Measurements from ENCODE around the gene UBP1. TPM values are rescaled to one million over a fixed set of nuclear protein-coding genes. Genes with fewer than 3 reads are reported as not detected.
"Not testable (repeated sequence)": the region's sequence is repeated elsewhere in the genome, so short reads cannot be mapped to it uniquely, and the experiment has no call there.

The UBP1 gene
- total RNA-seq, 1 donor from 2014 or later: 34.4 TPM

DNA sequence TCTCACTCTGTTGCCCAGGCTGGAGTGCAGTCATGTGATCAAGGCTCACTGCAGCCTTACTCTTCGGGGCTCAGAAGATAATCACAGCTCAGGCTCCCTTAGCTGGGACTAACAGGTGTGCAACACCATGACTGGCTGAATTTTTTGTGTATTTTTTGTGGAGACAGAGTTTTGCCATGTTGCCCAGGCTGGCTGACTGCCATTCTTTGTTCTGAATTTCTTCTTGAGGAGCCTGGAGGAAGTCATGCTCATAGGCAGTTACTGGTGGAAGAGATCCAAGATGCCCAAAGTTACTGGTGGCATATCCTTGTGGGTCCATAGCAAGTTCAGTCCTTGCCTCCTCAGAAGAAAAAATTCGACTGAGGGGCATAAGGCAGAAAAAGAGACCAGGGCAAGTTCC lies 16.6 kb upstream of the UBP1 start:
- Histone ChIP-seq H3K9ac (ENCODE audit: low read depth in 1 of 3, low read length in 3 of 3) (no peak overlapping the region), H3K4me1 (ENCODE audit: control insufficient read depth in 3 of 3, insufficient read depth in 3 of 3, low read length in 3 of 3) (no peaks in the 10 kb centered on the region), H3K27ac (ENCODE audit: low read depth, low read length) (no peak overlapping the region), H3K36me3 (ENCODE audit: control insufficient read depth in 3 of 3, insufficient read depth in 3 of 3, low read length in 3 of 3) (no peaks in the 10 kb centered on the region), H3K27me3 (ENCODE audit: control insufficient read depth in 3 of 3, insufficient read depth in 3 of 3, low read length in 3 of 3) (no peaks in the 10 kb centered on the region), H3K9me3 (ENCODE audit: control insufficient read depth in 3 of 3, low read length in 3 of 3) (peaks cover 6 to 8% (median 6%) of the 10 kb centered on the region in 3 donors), H3K4me3 (ENCODE audit: low read length in 3 of 3) (no peak overlapping the region)

DNA sequence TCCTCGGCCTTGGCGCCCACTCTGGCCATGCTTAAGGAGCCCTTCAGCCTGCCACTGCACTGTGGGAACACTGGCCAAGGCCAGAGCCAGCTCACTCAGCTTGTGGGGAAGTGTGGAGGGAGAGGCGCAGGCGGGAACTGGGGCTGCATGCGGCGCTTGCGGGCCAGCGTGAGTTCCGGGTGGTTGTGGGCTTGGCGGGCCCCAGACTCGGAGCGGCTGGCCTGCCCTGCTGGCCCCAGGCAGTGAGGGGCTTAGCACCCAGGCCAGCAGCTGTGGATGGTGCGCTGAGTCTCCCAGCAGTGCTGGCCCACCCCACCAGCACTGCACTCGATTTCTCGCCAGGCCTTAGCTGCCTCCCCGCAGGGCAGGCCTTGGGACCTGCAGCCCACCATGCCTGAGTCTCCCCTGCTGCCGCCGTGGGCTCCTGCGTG lies 13.1 kb upstream of the UBP1 start:
- H3K27ac ChIP-seq (ENCODE audit: low read depth, low read length): no peak overlapping the region
- peaks cover 0 to 6% (median 4%) of the 10 kb centered on the region in 3 donors for H3K9me3 ChIP-seq (ENCODE audit: control insufficient read depth in 3 of 3, low read length in 3 of 3)
- H3K27me3 ChIP-seq (ENCODE audit: control insufficient read depth in 3 of 3, insufficient read depth in 3 of 3, low read length in 3 of 3): no peaks in the 10 kb centered on the region
- no peaks in the 10 kb centered on the region for H3K36me3 ChIP-seq (ENCODE audit: control insufficient read depth in 3 of 3, insufficient read depth in 3 of 3, low read length in 3 of 3)
- no peak overlapping the region for H3K4me3 ChIP-seq (ENCODE audit: low read length in 3 of 3)
- H3K9ac ChIP-seq (ENCODE audit: low read depth in 1 of 3, low read length in 3 of 3): no peak overlapping the region
- H3K4me1 ChIP-seq (ENCODE audit: control insufficient read depth in 3 of 3, insufficient read depth in 3 of 3, low read length in 3 of 3): no peaks in the 10 kb centered on the region

GRCh38 chr3:33451994-33452393 lies 11.8 kb upstream of the UBP1 start:
- not testable (repeated sequence) for H3K27ac ChIP-seq (ENCODE audit: low read depth, low read length); H3K9ac ChIP-seq (ENCODE audit: low read depth in 1 of 3, low read length in 3 of 3); H3K4me3 ChIP-seq (ENCODE audit: low read length in 3 of 3); H3K9me3 ChIP-seq (ENCODE audit: control insufficient read depth in 3 of 3, low read length in 3 of 3); H3K27me3 ChIP-seq (ENCODE audit: control insufficient read depth in 3 of 3, insufficient read depth in 3 of 3, low read length in 3 of 3); H3K36me3 ChIP-seq (ENCODE audit: control insufficient read depth in 3 of 3, insufficient read depth in 3 of 3, low read length in 3 of 3); H3K4me1 ChIP-seq (ENCODE audit: control insufficient read depth in 3 of 3, insufficient read depth in 3 of 3, low read length in 3 of 3)

GRCh38 chr3:33447958-33448357 lies 7.8 kb upstream of the UBP1 start:
- Histone ChIP-seq H3K9ac (ENCODE audit: low read depth in 1 of 3, low read length in 3 of 3) (no peak overlapping the region), H3K9me3 (ENCODE audit: control insufficient read depth in 3 of 3, low read length in 3 of 3) (no peaks in the 10 kb centered on the region), H3K36me3 (ENCODE audit: control insufficient read depth in 3 of 3, insufficient read depth in 3 of 3, low read length in 3 of 3) (no peaks in the 10 kb centered on the region), H3K4me1 (ENCODE audit: control insufficient read depth in 3 of 3, insufficient read depth in 3 of 3, low read length in 3 of 3) (no peaks in the 10 kb centered on the region), H3K27me3 (ENCODE audit: control insufficient read depth in 3 of 3, insufficient read depth in 3 of 3, low read length in 3 of 3) (no peaks in the 10 kb centered on the region), H3K27ac (ENCODE audit: low read depth, low read length) (no peak overlapping the region), H3K4me3 (ENCODE audit: low read length in 3 of 3) (no peak overlapping the region)

DNA sequence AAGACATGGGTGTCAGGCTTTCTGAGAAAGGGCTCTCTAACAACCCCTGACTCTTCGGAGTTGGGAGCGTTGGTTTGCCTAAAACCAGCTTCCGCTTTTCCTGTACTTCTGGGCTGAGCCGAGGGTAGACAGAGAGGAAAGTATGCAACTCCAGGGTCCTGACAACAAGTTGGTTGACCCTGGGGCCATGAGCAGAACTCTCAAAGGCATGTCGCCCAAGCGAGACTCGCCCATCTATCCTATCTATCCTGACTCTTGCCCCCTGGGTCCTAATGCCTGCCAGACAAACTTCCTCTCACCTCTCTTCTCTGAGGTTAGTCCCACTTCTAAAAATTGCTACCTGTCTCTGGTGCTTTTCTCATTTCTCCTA lies 7.0 kb upstream of the UBP1 start:
- H3K36me3 ChIP-seq (ENCODE audit: control insufficient read depth in 3 of 3, insufficient read depth in 3 of 3, low read length in 3 of 3); H3K9ac ChIP-seq (ENCODE audit: low read depth in 1 of 3, low read length in 3 of 3); H3K4me3 ChIP-seq (ENCODE audit: low read length in 3 of 3); H3K27ac ChIP-seq (ENCODE audit: low read depth, low read length); H3K9me3 ChIP-seq (ENCODE audit: control insufficient read depth in 3 of 3, low read length in 3 of 3); H3K27me3 ChIP-seq (ENCODE audit: control insufficient read depth in 3 of 3, insufficient read depth in 3 of 3, low read length in 3 of 3); H3K4me1 ChIP-seq (ENCODE audit: control insufficient read depth in 3 of 3, insufficient read depth in 3 of 3, low read length in 3 of 3): not testable (repeated sequence)

GRCh38 chr3:33442190-33442589 lies 2.0 kb upstream of the UBP1 start:
- Histone ChIP-seq H3K27ac (ENCODE audit: low read depth, low read length) (peak overlapping the region; percentile 97), H3K36me3 (ENCODE audit: control insufficient read depth in 3 of 3, insufficient read depth in 3 of 3, low read length in 3 of 3) (no peaks in the 10 kb centered on the region), H3K27me3 (ENCODE audit: control insufficient read depth in 3 of 3, insufficient read depth in 3 of 3, low read length in 3 of 3) (no peaks in the 10 kb centered on the region), H3K9me3 (ENCODE audit: control insufficient read depth in 3 of 3, low read length in 3 of 3) (no peaks in the 10 kb centered on the region), H3K9ac (ENCODE audit: low read depth in 1 of 3, low read length in 3 of 3) (no peak overlapping the region), H3K4me1 (ENCODE audit: control insufficient read depth in 3 of 3, insufficient read depth in 3 of 3, low read length in 3 of 3) (peaks cover 10 to 25% (median 19%) of the 10 kb centered on the region in 3 donors), H3K4me3 (ENCODE audit: low read length in 3 of 3) (no peak overlapping the region)

GRCh38 chr3:33441225-33441976 lies 1.2 kb upstream of the UBP1 start:
- peaks cover 15 to 32% (median 26%) of the 10 kb centered on the region in 3 donors for H3K4me1 ChIP-seq (ENCODE audit: control insufficient read depth in 3 of 3, insufficient read depth in 3 of 3, low read length in 3 of 3)
- no peaks in the 10 kb centered on the region for H3K36me3 ChIP-seq (ENCODE audit: control insufficient read depth in 3 of 3, insufficient read depth in 3 of 3, low read length in 3 of 3)
- no peaks in the 10 kb centered on the region for H3K27me3 ChIP-seq (ENCODE audit: control insufficient read depth in 3 of 3, insufficient read depth in 3 of 3, low read length in 3 of 3)
- peak overlapping the region; percentile 87 to 99 (median 97) for H3K9ac ChIP-seq (ENCODE audit: low read depth in 1 of 3, low read length in 3 of 3)
- no peaks in the 10 kb centered on the region for H3K9me3 ChIP-seq (ENCODE audit: control insufficient read depth in 3 of 3, low read length in 3 of 3)
- peak overlapping the region; percentile 89 to 98 (median 94) for H3K4me3 ChIP-seq (ENCODE audit: low read length in 3 of 3)
- H3K27ac ChIP-seq (ENCODE audit: low read depth, low read length): peak overlapping the region; percentile 97

- H3K36me3 ChIP-seq (ENCODE audit: control insufficient read depth in 3 of 3, insufficient read depth in 3 of 3, low read length in 3 of 3): no peaks in the 10 kb centered on the region
- H3K27me3 ChIP-seq (ENCODE audit: control insufficient read depth in 3 of 3, insufficient read depth in 3 of 3, low read length in 3 of 3): no peaks in the 10 kb centered on the region
- no peaks in the 10 kb centered on the region for H3K9me3 ChIP-seq (ENCODE audit: control insufficient read depth in 3 of 3, low read length in 3 of 3)
- H3K4me3 ChIP-seq (ENCODE audit: low read length in 3 of 3): peak overlapping the region; percentile 85 to 92 (median 86)
- peak overlapping the region; percentile 94 to 95 (median 94) for H3K9ac ChIP-seq (ENCODE audit: low read depth in 1 of 3, low read length in 3 of 3)
- peak overlapping the region; percentile 97 for H3K27ac ChIP-seq (ENCODE audit: low read depth, low read length)
- peaks cover 21 to 43% (median 34%) of the 10 kb centered on the region in 3 donors for H3K4me1 ChIP-seq (ENCODE audit: control insufficient read depth in 3 of 3, insufficient read depth in 3 of 3, low read length in 3 of 3)
Measured at GRCh38 chr3:33439546-33440327, 468 bp downstream of the UBP1 start.

- H3K27me3 ChIP-seq (ENCODE audit: control insufficient read depth in 3 of 3, insufficient read depth in 3 of 3, low read length in 3 of 3): no peaks in the 10 kb centered on the region
- H3K27ac ChIP-seq (ENCODE audit: low read depth, low read length): peak overlapping the region; percentile 97
- H3K9me3 ChIP-seq (ENCODE audit: control insufficient read depth in 3 of 3, low read length in 3 of 3): no peaks in the 10 kb centered on the region
- H3K36me3 ChIP-seq (ENCODE audit: control insufficient read depth in 3 of 3, insufficient read depth in 3 of 3, low read length in 3 of 3): no peaks in the 10 kb centered on the region
- H3K4me1 ChIP-seq (ENCODE audit: control insufficient read depth in 3 of 3, insufficient read depth in 3 of 3, low read length in 3 of 3): peaks cover 21 to 43% (median 34%) of the 10 kb centered on the region in 3 donors
- peak overlapping the region; percentile 94 to 95 (median 94) for H3K9ac ChIP-seq (ENCODE audit: low read depth in 1 of 3, low read length in 3 of 3)
- peak overlapping the region; percentile 85 to 92 (median 86) for H3K4me3 ChIP-seq (ENCODE audit: low read length in 3 of 3)
Measured at GRCh38 chr3:33438881-33439545, 1.2 kb downstream of the UBP1 start.

DNA sequence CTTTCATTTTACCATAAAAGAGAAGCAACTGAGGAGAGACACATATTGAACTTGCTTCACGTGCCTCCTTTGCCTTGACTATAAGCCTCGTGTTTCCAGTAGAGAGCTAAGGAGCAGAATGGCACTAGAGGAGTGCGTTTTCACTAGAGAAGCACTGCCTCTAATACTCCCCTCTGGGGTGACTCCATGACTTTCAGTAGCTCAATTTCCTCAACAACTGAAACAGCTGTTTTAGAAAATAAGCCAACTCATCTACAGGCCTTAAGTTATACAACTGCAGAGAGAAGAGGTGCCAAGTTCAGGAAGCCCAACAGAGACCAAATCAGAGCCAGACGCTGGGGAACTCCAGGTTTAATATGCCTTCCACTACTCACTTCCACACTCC lies 1.9 kb downstream of the UBP1 start:
- H3K9me3 ChIP-seq (ENCODE audit: control insufficient read depth in 3 of 3, low read length in 3 of 3): no peaks in the 10 kb centered on the region
- H3K4me3 ChIP-seq (ENCODE audit: low read length in 3 of 3): peak overlapping the region; percentile 85 to 92 (median 86)
- H3K9ac ChIP-seq (ENCODE audit: low read depth in 1 of 3, low read length in 3 of 3): peak overlapping the region; percentile 94 to 95 (median 94)
- no peaks in the 10 kb centered on the region for H3K36me3 ChIP-seq (ENCODE audit: control insufficient read depth in 3 of 3, insufficient read depth in 3 of 3, low read length in 3 of 3)
- peak overlapping the region; percentile 97 for H3K27ac ChIP-seq (ENCODE audit: low read depth, low read length)
- no peaks in the 10 kb centered on the region for H3K27me3 ChIP-seq (ENCODE audit: control insufficient read depth in 3 of 3, insufficient read depth in 3 of 3, low read length in 3 of 3)
- peaks cover 21 to 43% (median 37%) of the 10 kb centered on the region in 3 donors for H3K4me1 ChIP-seq (ENCODE audit: control insufficient read depth in 3 of 3, insufficient read depth in 3 of 3, low read length in 3 of 3)
